ENCODE data around the gene EXD3. TPM values are rescaled to one million over a fixed set of nuclear protein-coding genes. Genes with fewer than 3 reads are reported as not detected.

The EXD3 gene
- total and polyA plus RNA-seq, 9 of the 15 experiments (the other 6 are each of a cell fraction or from before 2014, with no cell fraction given), result 0.29 to 12.5 (median 3.9) TPM

GRCh38 chr9:137316012-137316981 lies 106.7 kb downstream of the EXD3 start (continued):
- TF ChIP-seq GABPB1 (CRISPR knock-in tag; IDR thresholded peaks at IDR 0.05) (no peak), UBTF (IDR thresholded peaks at IDR 0.05; ENCODE audit: borderline replicate concordance in 1 of 2, low read depth in 2 of 2, low read length in 2 of 2) (no peak), TBP (optimal IDR thresholded peaks at IDR 0.05; ENCODE audit: low read depth, low read length) (peak; percentile 24), SRSF3 (IDR thresholded peaks at IDR 0.05; ENCODE audit: insufficient read depth, low read length) (no peak), GATAD2B (IDR thresholded peaks at IDR 0.05; ENCODE audit: borderline replicate concordance) (peak; percentile 99), RERE (CRISPR knock-in tag; IDR thresholded peaks at IDR 0.05; ENCODE audit: borderline replicate concordance) (no peak; the same call in 1 of the 2 replicates)
- TF ChIP-seq, protein P1, sequence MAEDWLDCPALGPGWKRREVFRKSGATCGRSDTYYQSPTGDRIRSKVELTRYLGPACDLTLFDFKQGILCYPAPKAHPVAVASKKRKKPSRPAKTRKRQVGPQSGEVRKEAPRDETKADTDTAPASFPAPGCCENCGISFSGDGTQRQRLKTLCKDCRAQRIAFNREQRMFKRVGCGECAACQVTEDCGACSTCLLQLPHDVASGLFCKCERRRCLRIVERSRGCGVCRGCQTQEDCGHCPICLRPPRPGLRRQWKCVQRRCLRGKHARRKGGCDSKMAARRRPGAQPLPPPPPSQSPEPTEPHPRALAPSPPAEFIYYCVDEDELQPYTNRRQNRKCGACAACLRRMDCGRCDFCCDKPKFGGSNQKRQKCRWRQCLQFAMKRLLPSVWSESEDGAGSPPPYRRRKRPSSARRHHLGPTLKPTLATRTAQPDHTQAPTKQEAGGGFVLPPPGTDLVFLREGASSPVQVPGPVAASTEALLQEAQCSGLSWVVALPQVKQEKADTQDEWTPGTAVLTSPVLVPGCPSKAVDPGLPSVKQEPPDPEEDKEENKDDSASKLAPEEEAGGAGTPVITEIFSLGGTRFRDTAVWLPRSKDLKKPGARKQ (CRISPR knock-in tag; IDR thresholded peaks at IDR 0.05), result no peak
- TF ChIP-seq, protein P2, sequence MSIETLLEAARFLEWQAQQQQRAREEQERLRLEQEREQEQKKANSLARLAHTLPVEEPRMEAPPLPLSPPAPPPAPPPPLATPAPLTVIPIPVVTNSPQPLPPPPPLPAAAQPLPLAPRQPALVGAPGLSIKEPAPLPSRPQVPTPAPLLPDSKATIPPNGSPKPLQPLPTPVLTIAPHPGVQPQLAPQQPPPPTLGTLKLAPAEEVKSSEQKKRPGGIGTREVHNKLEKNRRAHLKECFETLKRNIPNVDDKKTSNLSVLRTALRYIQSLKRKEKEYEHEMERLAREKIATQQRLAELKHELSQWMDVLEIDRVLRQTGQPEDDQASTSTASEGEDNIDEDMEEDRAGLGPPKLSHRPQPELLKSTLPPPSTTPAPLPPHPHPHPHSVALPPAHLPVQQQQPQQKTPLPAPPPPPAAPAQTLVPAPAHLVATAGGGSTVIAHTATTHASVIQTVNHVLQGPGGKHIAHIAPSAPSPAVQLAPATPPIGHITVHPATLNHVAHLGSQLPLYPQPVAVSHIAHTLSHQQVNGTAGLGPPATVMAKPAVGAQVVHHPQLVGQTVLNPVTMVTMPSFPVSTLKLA (conservative IDR thresholded peaks at IDR 0.05), result peak in 1 of 2 experiments; percentile 36; a peak in 1 of 4 replicates
- TF ChIP-seq, protein P3, sequence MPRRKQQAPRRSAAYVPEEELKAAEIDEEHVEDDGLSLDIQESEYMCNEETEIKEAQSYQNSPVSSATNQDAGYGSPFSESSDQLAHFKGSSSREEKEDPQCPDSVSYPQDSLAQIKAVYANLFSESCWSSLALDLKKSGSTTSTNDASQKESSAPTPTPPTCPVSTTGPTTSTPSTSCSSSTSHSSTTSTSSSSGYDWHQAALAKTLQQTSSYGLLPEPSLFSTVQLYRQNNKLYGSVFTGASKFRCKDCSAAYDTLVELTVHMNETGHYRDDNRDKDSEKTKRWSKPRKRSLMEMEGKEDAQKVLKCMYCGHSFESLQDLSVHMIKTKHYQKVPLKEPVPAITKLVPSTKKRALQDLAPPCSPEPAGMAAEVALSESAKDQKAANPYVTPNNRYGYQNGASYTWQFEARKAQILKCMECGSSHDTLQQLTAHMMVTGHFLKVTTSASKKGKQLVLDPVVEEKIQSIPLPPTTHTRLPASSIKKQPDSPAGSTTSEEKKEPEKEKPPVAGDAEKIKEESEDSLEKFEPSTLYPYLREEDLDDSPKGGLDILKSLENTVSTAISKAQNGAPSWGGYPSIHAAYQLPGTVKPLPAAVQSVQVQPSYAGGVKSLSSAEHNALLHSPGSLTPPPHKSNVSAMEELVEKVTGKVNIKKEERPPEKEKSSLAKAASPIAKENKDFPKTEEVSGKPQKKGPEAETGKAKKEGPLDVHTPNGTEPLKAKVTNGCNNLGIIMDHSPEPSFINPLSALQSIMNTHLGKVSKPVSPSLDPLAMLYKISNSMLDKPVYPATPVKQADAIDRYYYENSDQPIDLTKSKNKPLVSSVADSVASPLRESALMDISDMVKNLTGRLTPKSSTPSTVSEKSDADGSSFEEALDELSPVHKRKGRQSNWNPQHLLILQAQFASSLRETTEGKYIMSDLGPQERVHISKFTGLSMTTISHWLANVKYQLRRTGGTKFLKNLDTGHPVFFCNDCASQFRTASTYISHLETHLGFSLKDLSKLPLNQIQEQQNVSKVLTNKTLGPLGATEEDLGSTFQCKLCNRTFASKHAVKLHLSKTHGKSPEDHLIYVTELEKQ (CRISPR knock-in tag; IDR thresholded peaks at IDR 0.05), result no peak
